SK-N-MC (cell line): Measurements from ENCODE around the gene CELF2.

ENCODE experiments used
- DNase-seq: peaks from one replicate; pipeline ENCODE4 v3.0.0-alpha.2; 2011; ENCODE audit warnings: low read depth, low spot score
- H3K27ac ChIP-seq: fragments of 200-600 bp; sonication (generic); 2 replicates; pipeline ENCODE4 v1.5.1; 2016; ENCODE audit warnings: mixed run types
- H3K36me3 ChIP-seq: fragments of 200-600 bp; sonication (generic); 2 replicates; pipeline ENCODE4 v1.6.1; 2017; ENCODE audit warnings: antibody characterized with exemption, low read length, mixed read lengths; ENCODE audit not compliant: insufficient read depth
- H3K4me3 ChIP-seq: fragments of 200-600 bp; sonication (generic); 2 replicates; pipeline ENCODE4 v1.5.1; 2016
- H3K9ac ChIP-seq: fragments of 200-600 bp; sonication (generic); 2 replicates; pipeline ENCODE4 v1.8.0; 2017; ENCODE audit warnings: mixed run types, mixed read lengths; ENCODE audit not compliant: insufficient read length
- H3K9me3 ChIP-seq: fragments of 200-600 bp; sonication (generic); 2 replicates; pipeline ENCODE4 v1.6.1; 2017; ENCODE audit warnings: low read depth, mild to moderate bottlenecking, antibody characterized with exemption, low read length, moderate library complexity, mixed read lengths
- EZH2 ChIP-seq: fragments of 200-600 bp; sonication (generic); IDR thresholded peaks from one replicate; pipeline ENCODE4 v1.6.1; 2017; ENCODE audit warnings: antibody characterized with exemption
- FOXP2 ChIP-seq: optimal IDR thresholded peaks from 2 replicates; pipeline ENCODE3; 2011; ENCODE audit warnings: mild to moderate bottlenecking, moderate library complexity; ENCODE audit not compliant: insufficient read depth; ENCODE audit errors: extremely low read length, control extremely low read depth
- POLR2AphosphoS5 ChIP-seq: IDR thresholded peaks from 2 replicates; pipeline ENCODE4 v1.6.1; 2012; ENCODE audit warnings: mild to moderate bottlenecking, low read depth, low read length, borderline replicate concordance

The CELF2 gene

DNA sequence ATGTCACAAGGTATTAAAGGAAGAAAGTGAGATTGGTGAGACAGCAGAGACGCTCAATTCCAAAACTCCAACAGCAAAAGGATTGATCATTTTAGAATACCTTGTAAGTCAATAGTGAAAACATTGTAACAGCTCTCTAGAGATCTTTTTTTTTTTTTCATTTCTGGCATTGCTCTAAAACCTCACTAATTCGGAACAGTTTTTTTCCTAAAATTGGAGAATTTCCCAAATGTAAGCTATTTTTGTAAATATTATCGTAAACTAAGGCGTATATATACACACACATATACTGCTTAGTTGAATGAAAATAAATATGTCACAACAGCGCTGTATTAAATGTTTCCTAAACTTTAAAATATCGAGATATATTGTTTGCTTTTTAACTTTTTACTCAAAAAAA, 30.6 kb upstream of the CELF2 start:
- no peaks in the 10 kb centered on the region for H3K36me3 ChIP-seq
- H3K27ac ChIP-seq, result no peak overlapping the region
- TF ChIP-seq POLR2AphosphoS5 (no peak), FOXP2 (no peak), EZH2 (no peak)
- no peaks in the 10 kb centered on the region for H3K9me3 ChIP-seq
- no peak overlapping the region for H3K4me3 ChIP-seq
- no peak for DNase-seq
- no peak overlapping the region for H3K9ac ChIP-seq

GRCh38 chr10:10989669-10990068, 28.0 kb upstream of the CELF2 start:
- TF ChIP-seq FOXP2 (no peak), POLR2AphosphoS5 (no peak), EZH2 (no peak)
- H3K27ac ChIP-seq, result no peak overlapping the region

GRCh38 chr10:10991144-10991543, 26.5 kb upstream of the CELF2 start:
- TF ChIP-seq POLR2AphosphoS5, result no peak
- TF ChIP-seq EZH2, result no peak
- TF ChIP-seq FOXP2, result no peak
- H3K9ac ChIP-seq, result no peak overlapping the region
- H3K4me3 ChIP-seq, result no peak overlapping the region
- no peaks in the 10 kb centered on the region for H3K9me3 ChIP-seq
- DNase-seq, result no peak
- no peaks in the 10 kb centered on the region for H3K36me3 ChIP-seq
- H3K27ac ChIP-seq, result no peak overlapping the region

More at GRCh38 chr10:10989669-10990068, 28.0 kb upstream of the CELF2 start:
- no peaks in the 10 kb centered on the region for H3K36me3 ChIP-seq
- no peak overlapping the region for H3K9ac ChIP-seq
- H3K4me3 ChIP-seq, result no peak overlapping the region
- no peak for DNase-seq
- no peaks in the 10 kb centered on the region for H3K9me3 ChIP-seq

DNA sequence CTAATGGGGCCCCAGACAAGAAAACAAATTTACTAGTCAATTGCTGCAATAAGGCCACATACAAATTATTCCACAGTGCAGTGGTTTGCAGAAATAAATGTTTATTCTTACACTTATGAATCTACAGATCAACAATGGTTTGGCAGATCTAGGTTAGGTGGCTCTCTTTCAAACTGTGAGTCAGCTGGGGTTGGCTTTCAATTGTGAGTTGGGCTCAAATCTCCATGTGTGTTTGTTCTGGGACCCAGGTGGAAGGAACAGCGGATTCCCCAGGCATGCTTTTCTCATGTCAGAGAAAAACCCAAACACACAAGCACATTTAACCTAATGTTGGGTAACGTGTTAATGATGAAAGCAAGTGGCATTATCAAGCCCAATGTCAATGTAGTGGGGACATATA, 25.6 kb upstream of the CELF2 start:
- no peak for TF ChIP-seq EZH2
- no peak for TF ChIP-seq FOXP2
- no peak for TF ChIP-seq POLR2AphosphoS5
- no peak overlapping the region for H3K4me3 ChIP-seq
- no peaks in the 10 kb centered on the region for H3K36me3 ChIP-seq
- DNase-seq, result no peak
- no peaks in the 10 kb centered on the region for H3K9me3 ChIP-seq
- no peak overlapping the region for H3K27ac ChIP-seq
- no peak overlapping the region for H3K9ac ChIP-seq

DNA sequence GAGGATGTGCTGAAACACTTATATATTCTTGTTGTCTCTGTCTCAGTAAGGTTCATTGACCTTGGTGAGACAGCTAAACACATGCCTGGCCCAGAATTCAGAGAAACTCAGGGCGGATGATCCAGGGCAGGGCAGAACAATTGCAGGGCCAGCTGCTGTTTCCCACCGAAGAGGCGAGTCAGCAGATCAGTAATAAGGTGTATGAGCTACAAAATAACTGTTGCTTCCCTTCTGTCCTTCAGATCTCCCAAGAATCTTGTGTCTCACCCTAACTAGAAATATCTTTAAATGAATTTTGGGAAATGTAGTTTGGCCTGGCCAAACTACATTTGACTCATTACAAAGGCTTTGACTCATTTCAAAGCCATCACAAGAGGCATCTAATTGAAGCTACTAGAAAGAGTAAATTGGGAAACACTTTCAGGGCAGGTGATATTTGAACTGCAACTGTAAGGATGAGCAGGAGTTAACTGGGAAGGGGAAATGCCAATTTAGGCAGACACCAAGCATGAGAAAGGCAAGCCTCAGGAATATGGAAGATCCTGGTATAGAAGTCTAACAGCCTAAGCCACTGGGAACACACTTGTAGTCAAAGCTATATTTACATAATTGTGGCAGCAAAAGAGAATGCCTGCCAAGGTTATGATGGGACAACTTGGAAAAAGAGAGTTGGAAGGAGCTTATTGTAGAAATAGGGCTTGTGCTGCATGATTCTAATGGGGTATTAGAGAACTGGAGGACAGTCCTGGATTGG, 24.5 kb upstream of the CELF2 start:
- Histone ChIP-seq H3K27ac (no peak overlapping the region), H3K9me3 (no peaks in the 10 kb centered on the region), H3K9ac (no peak overlapping the region), H3K36me3 (no peaks in the 10 kb centered on the region), H3K4me3 (no peak overlapping the region)
- DNase-seq, result no peak
- TF ChIP-seq POLR2AphosphoS5 (no peak), EZH2 (no peak), FOXP2 (no peak)

GRCh38 chr10:10993785-10994184, 23.9 kb upstream of the CELF2 start:
- Histone ChIP-seq H3K36me3 (no peaks in the 10 kb centered on the region), H3K27ac (no peak overlapping the region), H3K9ac (no peak overlapping the region), H3K9me3 (no peaks in the 10 kb centered on the region), H3K4me3 (no peak overlapping the region)
- DNase-seq, result no peak
- TF ChIP-seq EZH2 (no peak), POLR2AphosphoS5 (no peak), FOXP2 (no peak)

DNA sequence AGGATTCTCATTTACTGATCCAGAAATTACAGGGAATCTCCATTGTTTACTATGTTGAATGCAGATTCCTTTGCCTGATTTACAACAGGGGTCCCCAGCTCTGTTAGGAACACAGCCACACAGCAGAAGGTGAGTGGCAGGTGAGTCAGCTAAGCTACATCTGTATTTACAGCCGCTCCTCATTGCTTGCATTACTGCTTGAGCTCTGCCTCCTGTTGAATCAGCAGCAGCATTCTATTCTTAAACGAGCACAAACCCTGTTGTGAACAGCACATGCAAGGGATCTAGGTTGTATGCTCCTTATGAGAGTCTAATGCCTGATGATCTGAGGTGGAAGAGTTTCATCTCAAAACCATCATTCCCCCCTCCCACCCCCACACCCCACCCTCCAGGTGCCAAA, 23.3 kb upstream of the CELF2 start:
- TF ChIP-seq EZH2, result no peak
- no peak for TF ChIP-seq POLR2AphosphoS5
- TF ChIP-seq FOXP2, result no peak
- Histone ChIP-seq H3K36me3 (no peaks in the 10 kb centered on the region), H3K27ac (no peak overlapping the region), H3K9me3 (no peaks in the 10 kb centered on the region), H3K9ac (no peak overlapping the region), H3K4me3 (no peak overlapping the region)
- DNase-seq, result no peak

DNA sequence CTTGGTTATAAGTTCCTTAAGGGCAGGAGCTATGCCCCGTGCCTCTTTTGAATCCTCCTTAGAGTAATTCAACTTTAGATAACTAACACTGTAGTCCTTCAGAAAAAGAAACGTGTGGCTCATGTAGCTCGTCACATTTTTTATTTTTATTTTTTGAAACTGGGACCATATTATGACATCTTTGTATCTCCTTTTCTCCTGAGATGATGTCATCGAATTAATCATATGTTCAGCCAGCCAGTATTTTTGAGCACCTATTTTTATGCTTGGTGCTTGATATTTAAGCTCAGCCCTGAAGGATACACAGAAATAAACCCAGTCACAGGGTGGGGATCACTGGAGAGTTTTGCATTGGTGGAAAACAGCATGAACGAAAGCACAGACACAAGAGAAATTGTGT, 22.6 kb upstream of the CELF2 start:
- Histone ChIP-seq H3K9ac (no peak overlapping the region), H3K36me3 (no peaks in the 10 kb centered on the region), H3K27ac (no peak overlapping the region), H3K9me3 (no peaks in the 10 kb centered on the region), H3K4me3 (no peak overlapping the region)
- no peak for DNase-seq
- no peak for TF ChIP-seq EZH2
- no peak for TF ChIP-seq FOXP2
- no peak for TF ChIP-seq POLR2AphosphoS5
